Measurements from ENCODE around the gene GTPBP6.
"Not testable (repeated sequence)": the region's sequence is repeated elsewhere in the genome, so short reads cannot be mapped to it uniquely, and the experiment has no call there.

GTPBP6 gene

DNA sequence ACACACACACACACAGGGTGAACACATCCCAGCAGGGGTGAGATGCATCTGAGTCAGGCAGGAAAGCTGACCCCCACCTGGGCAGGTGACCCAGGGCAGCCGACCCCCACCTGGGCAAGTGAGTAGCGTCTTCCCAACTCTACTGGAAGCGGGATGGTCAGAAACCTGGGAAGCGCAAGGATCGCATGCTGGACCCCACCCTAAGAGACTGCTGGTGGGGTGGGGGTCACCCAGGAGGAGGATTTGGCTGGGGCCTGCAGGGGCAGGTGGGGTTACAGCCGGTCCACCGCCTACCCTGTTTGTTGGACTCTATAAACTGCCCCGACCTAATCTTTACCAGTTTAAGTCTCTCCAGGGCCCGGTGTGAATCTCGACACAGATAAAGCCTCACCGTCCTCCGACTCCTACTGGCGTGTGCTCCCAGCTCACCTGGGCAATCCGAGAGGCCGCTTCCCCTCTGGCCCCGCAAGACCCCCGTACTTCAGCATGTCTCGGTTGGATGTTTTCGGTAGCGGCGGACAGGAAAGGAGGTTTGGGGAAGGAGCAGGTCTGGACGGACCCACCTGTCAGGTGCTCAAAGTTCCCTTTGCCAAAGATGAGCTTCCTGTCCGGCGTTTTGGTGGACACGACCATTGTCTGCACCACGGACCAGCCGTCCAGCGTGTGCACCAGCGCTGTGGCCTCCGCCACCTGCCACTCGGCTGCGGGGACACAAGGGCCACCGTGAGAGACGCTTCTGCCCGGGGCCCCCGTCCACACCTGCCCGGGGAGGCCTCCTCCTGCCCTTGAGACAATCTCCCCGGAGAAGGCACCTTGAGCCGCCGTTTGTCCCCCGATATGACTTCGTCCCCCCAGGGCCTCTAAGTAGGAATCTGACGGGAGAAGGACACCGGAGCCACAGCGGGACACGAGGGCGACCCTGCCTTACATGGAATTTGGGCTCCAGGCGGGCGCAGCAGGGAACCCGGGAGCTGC lies 2.0 kb downstream of the GTPBP6 start:
- DNase-seq: no peak

DNA sequence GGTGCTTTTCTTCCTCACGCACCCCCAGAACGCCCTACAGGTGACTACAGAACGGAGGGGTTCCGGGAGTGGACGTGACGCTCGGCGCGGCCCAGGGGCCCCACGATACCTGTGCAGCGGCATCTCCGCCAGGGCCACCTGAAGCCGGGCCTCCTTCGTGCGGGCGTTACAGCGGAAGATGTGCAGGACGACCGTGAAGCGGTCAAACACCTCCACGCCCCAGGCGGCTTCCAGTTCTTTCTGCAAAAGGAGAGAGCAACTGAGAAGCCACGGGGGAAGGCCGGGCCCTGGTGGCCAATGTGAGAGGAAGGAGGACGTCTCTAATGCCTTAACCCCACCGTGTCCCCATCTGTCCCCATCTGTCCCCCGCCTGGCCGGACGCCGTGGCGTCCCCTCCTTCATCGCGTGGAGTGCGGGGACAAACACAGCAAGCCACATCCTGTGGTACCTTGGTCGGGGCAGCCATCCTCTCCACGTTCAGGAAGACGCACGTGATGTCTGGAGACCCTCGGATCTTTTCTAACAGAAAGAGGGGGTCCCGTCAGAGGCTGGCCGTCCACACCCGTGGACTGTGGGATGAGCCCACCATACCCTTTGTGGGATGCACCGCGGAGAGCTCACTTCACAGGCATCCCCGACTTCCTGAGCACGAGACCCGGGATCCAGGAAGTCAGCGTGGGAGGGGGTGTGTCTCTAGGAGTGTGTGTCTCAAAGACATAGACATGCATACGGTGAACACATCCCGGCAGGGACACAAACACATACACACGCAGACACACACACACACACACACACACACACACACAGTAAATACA lies 3.6 kb downstream of the GTPBP6 start:
- DNase-seq: no peak

DNA sequence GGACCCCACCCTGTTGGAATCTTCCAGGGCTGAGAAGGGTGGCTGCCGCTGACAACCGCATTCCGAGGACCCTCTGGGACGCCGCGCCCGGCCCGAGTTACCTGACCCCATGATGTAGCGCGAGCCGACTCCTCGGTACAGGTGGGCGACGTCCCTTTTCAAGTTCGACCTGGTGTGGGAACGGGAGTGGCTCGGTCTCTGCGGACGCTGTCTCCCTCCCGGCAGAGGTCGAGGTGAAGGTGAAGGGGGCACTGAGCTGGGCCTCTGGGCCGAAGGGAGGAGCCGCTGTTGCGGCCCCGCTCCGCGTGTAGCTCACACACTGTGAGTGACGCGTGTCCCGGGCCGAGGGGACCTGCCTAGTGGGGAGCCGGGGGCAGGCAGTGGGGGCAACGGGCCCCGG lies 4.5 kb downstream of the GTPBP6 start:
- no peak for DNase-seq

DNA sequence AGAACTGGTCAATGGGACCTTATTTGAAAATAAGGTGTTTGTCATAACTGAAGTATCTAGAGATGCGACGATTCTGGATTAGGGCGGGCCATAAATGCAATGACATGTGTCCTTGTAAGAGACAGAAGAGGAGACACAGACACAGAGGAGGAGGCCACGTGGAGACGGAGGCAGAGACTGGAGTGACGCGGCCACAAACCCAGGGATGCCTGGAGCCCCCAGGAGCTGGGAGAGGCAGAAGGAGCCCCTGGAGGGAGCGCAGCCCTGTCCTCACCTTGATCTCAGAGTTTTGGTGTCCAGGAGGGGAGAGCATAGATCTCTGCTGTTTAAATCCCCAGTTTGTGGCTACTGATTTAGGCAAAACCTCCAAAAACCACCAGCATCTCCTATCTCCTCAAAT lies 5.0 kb downstream of the GTPBP6 start:
- DNase-seq: no peak

DNA sequence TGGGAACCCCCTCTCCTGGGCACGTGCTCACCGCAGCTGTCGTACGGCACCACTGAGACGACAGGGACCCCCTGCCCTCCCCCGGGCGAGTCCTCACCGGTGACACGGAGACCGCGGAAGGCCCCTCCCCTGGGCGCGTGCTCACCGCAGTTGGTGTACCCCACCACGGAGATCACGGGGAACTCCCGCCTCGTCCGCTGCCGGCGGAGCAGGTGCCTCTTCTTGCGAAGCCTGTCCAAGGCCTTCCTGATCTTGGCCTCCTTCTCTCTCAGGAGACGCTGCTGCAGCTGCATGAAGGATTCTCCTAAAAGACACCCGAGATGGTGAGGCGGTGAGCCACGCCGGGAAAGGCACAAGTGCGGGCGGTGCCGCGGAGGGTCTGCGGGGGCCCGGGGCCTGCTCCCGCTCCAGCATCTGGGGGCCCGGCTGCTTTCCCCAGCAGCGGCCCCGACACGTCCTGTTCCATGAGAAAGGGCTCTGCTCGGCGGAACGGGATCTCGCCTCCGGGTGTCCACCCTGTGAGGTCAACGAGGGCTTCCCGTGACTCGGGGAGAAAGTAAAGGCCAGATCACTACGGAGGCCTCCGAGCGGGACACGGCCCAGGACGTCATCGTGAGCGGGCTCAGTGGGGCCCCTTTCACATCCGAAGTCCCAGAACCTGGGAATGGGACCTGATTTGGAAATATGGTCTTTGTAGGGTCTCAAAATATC lies 5.8 kb downstream of the GTPBP6 start:
- DNase-seq: no peak

DNA sequence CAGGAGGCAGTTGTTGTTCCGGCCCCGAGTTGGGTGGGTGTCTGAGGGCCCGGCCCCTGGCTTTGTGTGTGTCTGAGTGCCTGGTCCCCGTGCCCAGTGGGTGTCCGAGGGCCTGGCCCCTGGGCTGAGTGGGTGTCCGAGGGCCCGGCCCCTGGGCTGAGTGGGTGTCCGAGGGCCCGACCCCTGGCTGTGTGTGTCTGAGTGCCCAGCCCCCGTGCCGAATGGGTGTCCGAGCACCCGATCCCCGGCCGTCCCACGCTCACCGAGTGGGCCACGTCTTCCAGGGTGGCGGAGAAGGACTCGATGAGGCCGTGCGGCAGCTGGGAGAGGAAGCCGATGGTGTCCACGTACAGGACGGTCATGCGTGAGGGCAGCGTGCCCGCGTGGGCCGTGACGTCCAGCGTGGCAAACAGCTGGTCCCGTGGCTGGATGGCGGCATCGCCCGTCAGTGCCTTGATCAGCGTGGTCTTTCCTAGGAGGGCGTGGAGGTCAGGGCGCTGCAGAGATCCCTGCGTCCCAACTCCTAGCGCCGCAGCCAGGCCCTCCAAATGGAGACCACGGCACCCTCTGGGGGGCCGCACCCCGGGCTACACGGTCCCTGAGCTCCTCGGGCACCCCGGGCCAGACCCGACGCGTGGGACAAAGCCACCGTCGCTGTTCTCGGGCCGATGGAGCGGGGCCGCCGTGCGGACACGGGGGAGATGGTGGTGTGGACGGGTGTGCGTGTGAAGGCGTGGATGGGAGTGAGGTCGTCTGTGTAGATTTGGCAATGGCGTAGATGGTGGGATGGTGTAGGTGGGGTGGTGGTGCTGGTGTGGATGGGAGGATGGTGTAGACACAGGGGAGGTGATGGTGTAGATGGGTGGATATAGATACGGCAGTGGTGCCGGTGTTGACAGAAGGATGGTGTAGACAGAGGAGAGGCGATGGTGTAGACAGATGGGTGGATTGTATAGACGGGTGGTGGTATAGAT lies 7.2 kb downstream of the GTPBP6 start:
- DNase-seq: no peak

DNA sequence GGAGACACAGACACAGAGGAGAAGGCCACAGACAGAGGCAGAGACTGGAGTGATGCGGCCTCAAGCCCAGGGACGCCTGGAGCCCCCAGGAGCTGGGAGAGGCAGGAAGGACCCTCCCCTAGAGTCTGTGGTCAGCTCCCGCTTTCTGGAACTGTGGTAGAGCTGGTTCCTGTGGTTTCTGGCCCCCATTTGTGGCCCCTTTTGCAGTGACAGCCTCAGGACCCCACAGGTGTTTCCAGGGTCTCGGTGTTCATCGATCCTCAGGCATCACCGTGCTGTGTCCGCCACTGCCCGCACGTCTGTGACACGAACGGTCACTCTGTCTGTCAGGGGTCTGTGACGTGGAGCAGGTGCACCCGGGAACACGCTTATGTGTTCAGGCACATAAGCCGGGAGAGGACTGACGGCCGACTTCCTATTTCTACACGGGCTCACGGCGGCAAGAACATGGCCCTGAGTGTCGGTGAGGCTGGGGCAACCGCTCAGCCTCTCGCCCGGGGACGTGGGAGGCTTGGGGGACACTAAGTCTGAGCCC lies 7.9 kb downstream of the GTPBP6 start:
- no peak for DNase-seq

DNA sequence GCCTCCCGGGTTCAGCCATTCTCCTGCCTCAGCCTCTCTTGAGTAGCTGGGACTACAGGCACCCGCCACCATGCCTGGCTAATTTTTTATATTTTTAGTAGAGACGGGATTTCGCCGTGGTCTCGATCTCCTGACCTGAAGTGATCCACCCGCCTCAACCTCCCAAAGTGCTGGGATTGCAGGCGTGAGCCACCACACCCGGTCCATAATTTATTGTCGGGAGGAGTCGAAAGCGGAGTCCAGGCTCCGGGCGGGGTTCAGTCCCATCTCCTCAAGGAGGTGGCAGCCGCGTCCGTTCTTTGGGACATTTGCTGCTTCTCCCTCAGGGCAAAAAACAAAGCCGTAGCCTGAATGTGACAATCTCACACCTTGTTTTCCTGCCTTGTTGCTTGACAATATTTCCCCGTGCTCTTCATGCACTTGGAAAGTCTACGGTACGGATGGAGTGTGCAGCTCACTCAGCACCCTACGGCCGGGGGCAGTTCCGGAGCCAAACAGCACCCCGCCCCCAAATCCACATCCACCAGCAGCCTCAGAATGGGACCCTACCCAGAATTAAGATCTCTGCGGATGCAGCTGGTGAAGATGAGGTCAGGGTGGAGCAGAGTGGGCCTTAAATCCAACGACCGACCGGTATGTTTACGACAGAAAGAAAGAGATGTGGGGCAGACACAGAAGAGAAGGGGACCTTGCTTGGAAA lies 9.6 kb downstream of the GTPBP6 start:
- DNase-seq: no peak

DNA sequence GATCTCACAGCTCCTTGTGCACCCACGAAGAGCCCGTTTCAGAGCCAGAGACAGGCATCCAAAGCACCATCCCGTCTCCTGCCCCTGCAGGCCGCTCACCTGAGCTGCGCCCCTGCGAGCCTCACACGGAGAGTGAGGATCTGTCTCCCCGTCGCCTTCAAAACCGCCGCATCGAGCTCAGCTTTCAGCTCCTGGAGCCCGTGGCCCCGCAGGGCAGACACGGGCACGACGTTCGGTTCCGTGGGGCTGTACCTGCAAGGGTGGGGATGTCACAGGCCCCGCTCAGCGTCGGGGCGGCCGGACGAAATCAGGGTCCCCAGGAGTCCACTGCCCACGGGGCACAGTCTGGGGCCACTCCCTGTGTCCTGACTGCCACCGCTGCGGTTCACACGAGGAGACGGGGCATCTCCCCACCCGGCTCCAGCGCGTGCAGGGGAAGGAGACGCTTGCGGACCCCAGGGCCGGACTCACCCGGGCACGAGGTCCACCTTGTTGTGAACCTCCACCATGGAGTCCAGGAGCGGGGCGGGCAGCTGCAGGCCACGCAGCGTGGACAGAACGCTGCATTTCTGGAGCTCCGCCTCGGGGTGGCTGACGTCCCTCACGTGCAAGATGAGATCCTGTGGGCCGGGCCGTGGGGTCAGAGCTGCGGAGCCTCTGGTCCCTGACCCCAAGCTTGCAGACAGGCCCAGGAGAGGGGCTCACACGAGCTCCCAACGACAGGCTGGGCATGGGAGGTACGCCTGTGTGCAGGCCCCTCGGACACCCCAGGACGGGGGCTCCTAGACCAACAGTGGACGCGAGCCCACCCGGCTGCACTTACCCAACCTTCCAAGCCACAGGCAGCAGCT lies 11.1 kb downstream of the GTPBP6 start:
- no peak for DNase-seq

DNA sequence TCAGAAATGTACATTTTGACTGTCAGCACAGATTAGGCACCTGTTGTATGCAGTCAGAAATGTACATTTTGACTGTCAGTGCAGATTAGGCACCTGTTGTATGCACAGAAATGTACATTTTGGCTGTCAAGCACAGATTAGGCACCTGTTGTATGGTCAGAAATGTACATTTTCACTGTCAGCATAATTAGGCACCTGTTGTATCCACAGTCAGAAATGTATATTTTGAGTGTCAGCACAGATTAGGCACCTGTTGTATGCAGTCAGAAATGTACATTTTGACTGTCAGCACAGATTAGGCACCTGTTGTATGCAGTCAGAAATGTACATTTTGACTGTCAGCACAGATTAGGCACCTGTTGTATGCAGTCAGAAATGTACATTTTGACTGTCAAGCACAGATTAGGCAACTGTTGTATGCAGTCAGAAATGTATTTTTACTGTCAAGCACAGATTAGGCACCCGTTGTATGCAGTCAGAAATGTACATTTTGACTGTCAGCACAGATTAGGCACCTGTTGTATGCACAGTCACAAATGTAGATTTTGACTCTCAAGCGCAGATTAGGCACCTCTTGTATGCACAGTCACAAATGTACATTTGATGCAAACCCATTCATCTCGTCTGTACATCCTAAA lies 11.9 kb downstream of the GTPBP6 start:
- not testable (repeated sequence) for DNase-seq

DNA sequence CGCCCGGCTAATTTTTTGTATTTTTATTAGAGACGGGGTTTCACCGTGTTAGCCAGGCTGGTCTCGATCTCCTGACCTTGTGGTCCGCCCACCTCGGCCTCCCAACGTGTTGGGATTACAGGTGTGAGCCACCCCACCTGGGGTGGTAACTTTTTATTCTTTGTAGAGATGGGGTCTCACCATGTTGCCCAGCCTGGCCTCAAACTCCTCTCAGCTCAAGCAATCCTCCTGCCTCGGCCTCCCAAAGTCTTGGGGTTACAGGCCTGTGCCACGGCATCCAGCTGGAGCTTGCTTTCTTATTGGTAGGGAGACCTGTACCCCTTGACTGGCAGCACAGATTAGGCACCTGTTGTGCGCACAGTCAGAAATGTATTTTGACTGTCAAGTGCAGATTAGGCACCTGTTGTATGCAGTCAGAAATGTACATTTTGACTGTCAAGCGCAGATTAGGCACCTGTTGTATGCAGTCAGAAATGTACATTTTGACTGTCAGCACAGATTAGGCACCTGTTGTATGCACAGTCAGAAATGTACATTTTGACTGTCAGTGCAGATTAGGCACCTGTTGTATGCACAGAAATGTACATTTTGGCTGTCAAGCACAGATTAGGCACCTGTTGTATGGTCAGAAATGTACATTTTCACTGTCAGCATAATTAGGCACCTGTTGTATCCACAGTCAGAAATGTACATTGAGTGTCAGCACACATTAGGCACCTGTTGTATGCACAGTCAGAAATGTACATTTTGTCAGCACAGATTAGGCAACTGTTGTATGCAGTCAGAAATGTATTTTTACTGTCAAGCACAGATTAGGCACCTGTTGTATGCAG lies 12.6 kb downstream of the GTPBP6 start:
- DNase-seq: not testable (repeated sequence)

DNA sequence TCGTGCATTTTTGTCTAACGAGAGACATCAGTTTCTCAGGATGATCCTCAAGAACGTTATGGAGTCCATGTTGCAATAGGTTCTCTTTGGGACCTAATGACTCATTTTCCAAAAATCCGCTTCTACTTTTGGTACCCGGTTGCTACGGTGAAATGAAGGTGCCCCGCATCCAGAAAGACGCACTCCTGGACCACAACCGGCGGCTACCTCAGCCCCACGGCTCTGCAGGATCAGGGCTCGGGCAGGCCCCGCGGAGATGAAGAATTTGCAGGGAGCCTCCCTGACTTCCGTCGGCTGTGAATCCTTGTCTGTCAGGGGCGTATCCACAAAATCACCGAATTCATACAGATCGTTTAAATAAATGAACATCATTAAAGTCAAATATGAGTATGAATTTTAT lies 15.6 kb downstream of the GTPBP6 start:
- no peak for DNase-seq

DNA sequence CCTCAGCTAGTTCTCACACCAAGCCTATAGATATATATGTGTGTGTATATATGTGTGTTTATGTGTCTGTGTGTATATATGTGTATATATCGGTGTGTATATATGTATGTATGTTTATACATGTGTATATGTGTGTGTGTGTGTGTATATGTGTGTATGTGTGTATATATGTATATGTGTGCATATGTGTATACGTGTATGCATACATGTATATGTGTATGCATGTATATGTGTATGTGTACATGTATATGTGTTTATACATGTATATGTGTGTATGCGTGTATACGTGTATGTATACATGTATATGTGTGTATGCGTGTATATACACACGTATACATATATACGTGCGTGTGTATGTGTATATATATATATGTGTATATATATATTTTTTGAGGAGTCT lies 18.3 kb downstream of the GTPBP6 start:
- DNase-seq: no peak

DNA sequence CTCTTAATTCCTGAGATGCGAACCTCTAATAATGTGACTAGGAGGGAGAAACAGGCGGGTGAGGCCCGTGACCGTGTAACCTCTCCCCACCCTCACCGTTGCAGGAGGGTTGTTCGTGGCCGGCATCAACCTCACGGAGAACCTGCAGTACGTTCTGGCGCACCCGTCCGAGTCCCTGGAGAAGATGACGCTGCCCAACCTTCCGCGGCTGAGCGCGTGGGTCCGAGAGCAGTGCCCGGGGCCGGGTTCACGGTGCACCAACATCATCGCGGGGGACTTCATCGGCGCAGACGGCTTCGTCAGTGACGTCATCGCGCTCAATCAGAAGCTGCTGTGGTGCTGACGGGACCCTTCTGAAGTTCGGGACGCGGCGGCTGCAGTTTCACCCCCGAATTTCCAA lies 19.6 kb downstream of the GTPBP6 start:
- no peak for DNase-seq

DNA sequence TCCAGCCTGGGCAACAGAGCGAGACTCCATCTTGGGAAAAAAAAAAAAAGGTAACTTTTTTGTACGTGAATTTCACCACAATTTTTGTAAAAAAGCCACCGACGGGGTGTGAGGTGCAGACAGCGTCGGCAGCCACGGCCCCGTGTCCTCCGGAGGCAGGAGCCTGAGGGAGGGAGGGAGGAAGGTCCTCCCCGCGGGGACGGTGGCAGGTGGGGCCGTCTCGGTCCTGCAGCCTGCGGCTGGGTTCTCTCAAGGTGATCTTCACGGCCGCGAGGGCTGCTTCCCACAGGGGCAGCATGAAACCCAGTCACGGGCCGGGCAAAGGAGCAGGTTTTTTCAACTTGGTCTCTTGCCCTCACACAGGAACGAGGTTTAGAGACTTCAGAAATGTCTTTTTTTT lies 23.5 kb downstream of the GTPBP6 start:
- no peak for DNase-seq

DNA sequence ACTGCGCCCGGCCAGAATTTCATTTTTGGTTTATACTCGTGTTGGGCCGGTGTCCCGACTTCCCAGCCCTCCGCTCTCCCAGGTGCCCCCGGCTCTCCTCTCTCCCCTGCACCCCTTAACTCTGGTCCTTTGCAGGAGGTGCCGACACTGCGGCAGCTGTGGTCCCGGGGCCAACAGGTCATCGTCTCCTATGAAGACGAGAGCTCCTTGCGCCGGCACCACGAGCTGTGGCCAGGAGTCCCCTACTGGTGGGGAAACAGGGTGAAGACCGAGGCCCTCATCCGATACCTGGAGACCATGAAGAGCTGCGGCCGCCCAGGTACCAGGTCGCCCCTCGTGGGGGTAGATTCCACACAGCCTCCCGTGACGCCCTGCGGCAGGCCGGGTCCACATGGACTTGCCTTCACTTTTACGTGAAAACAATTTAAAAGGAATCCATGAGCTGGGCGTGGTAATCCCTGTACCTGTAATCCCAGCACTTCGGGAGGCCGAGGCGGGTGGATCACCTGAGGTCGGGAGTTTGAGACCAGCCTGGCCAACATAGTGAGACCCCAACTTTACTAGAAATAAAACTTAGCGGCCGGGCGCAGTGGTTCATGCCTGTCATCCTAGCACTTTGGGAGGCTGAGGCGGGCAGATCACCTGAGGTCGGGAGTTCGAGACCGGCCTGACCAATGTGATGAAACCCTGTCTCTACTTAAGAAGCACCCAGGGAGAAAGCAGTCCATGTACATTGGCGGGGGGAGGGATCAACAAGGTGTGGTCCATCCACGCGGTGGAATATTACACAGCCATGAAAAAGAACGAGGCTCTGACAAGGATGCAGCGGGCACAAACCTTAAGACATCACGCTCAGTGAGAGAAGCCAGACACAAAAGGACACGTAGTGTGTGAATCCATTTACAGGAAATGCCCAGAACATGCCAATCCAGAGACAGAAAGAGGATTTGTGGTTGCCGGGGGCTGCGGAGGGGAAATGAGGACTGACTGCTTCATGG lies 25.4 kb downstream of the GTPBP6 start:
- DNase-seq: no peak

DNA sequence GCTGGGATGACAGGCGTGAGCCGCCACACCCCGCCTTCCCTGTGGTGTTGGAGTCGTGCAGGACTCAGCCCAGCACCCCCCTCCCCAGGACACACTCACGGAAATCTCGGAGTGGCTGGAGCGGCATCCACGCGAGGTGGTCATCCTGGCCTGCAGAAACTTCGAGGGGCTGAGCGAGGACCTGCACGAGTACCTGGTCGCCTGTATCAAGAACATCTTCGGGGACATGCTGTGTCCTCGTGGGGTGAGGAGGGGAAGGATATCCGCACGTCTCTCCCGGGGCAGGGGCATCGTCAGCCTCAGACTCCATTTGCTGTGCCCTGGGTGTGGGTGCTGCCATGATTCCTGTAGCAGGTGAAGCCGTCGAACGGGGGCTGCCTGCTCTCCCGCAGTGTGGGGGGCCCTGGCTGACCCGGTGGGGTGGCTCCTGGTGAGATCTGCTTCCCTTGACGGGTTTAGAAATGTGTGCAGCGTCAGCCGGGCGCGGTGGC lies 27.1 kb downstream of the GTPBP6 start:
- DNase-seq: no peak
